PC-3 (cell line): Measurements from ENCODE around the gene ZNF417. TPM values are rescaled to one million over a fixed set of nuclear protein-coding genes. Genes with fewer than 3 reads are reported as not detected.

ENCODE experiments used
- ATAC-seq: fragments of 200-7000 bp; cut with Tn5 transposase; 2 replicates; pipeline ENCODE4 v1.9.1; 2020; ENCODE audit warnings: mild to moderate bottlenecking, moderate library complexity
- BruUV-seq: library from RNA; stranded (reverse); fragments of 400-500 nt; replicated peaks from 2 replicates; lab custom pipeline; 2021; lab: Mats Ljungman, UMichigan
- CTCF ChIA-PET: fragments of 300-600 bp; sonication (Branson Sonifier 250); formaldehyde crosslinking; loops from one replicate; lab custom pipeline; 2022; ENCODE audit warnings: antibody characterized with exemption; lab: Charles Lee
- POLR2A ChIA-PET: fragments of 300-600 bp; sonication (Branson Sonifier 250); formaldehyde crosslinking; loops from one replicate; lab custom pipeline; 2022; ENCODE audit warnings: antibody characterized with exemption; ENCODE audit not compliant: unreplicated experiment; lab: Charles Lee
- DNase-seq: peaks from one replicate; pipeline ENCODE4 v3.0.0-alpha.2; 2015
- H2AFZ ChIP-seq: fragments of 300-600 bp; sonication (generic); 2 replicates; pipeline ENCODE4 v1.6.0; 2016; ENCODE audit warnings: antibody characterized with exemption, low read length
- H3F3A ChIP-seq: fragments of 300-600 bp; sonication (generic); one replicate; pipeline ENCODE4 v1.6.0; 2017; ENCODE audit warnings: antibody characterized with exemption, low read length, control low read depth, mild to moderate bottlenecking; ENCODE audit not compliant: unreplicated experiment
- H3K27ac ChIP-seq: fragments of 300-600 bp; sonication (generic); 2 replicates; pipeline ENCODE4 v1.5.1; 2016; ENCODE audit warnings: mild to moderate bottlenecking, low read length
- H3K27me3 ChIP-seq: fragments of 300-600 bp; sonication (generic); 2 replicates; pipeline ENCODE4 v1.6.1; 2016; ENCODE audit warnings: low read length, mixed read lengths
- H3K36me3 ChIP-seq: fragments of 300-600 bp; sonication (generic); 2 replicates; pipeline ENCODE4 v1.6.1; 2016; ENCODE audit warnings: low read depth, mixed run types, low read length, mixed read lengths
- H3K4me1 ChIP-seq: fragments of 300-600 bp; sonication (generic); 2 replicates; pipeline ENCODE4 v1.5.1; 2016; ENCODE audit warnings: low read length; ENCODE audit not compliant: insufficient read depth
- H3K4me2 ChIP-seq: fragments of 300-600 bp; sonication (generic); 2 replicates; pipeline ENCODE4 v1.6.0; 2016; ENCODE audit warnings: low read length
- H3K4me3 ChIP-seq: fragments of 300-600 bp; sonication (generic); 2 replicates; pipeline ENCODE4 v1.5.1; 2016; ENCODE audit warnings: mild to moderate bottlenecking, low read length, mixed read lengths
- H3K79me2 ChIP-seq: fragments of 300-600 bp; sonication (generic); 2 replicates; pipeline ENCODE4 v1.6.1; 2017; ENCODE audit warnings: low read length, mixed read lengths
- H3K9ac ChIP-seq: fragments of 300-600 bp; sonication (generic); 2 replicates; pipeline ENCODE4 v1.6.0; 2016; ENCODE audit warnings: mild to moderate bottlenecking, low read length
- H3K9me2 ChIP-seq: fragments of 300-600 bp; sonication (generic); replicated peaks from 2 replicates; pipeline ENCODE4 v1.6.1; 2016; ENCODE audit warnings: mixed run types, low read length, mixed read lengths
- H3K9me3 ChIP-seq: fragments of 300-600 bp; sonication (generic); 2 replicates; pipeline ENCODE4 v1.6.1; 2016; ENCODE audit warnings: low read length, mixed read lengths
- H4K20me1 ChIP-seq: fragments of 300-600 bp; sonication (generic); 2 replicates; pipeline ENCODE4 v1.6.1; 2016; ENCODE audit warnings: low read length, mixed read lengths
- EZH2 ChIP-seq: fragments of 300-600 bp; sonication (generic); IDR thresholded peaks from one replicate; pipeline ENCODE4 v1.6.1; 2017; ENCODE audit warnings: antibody characterized with exemption, mild to moderate bottlenecking, low read length; ENCODE audit not compliant: unreplicated experiment
- EZH2phosphoT487 ChIP-seq: fragments of 300-600 bp; sonication (generic); IDR thresholded peaks from 2 replicates; pipeline ENCODE4 v1.6.1; 2018; ENCODE audit warnings: mild to moderate bottlenecking, antibody characterized with exemption, low read length, borderline replicate concordance
- intact Hi-C: fragments of 100-400 bp; cut with micrococcal nuclease; formaldehyde crosslinking; loops from 2 replicates; pipeline ENCODE4 v1.9.0; 2023
- total RNA-seq: library from RNA; depleted of rRNA; stranded (reverse); fragments of >200 nt; gene quantifications from 2 replicates; pipeline ENCODE4 v1.2.3, GENCODE V29; 2014
- TF ChIP-seq, protein P1 (sequence below): fragments of 300-600 bp; sonication (generic); conservative IDR thresholded peaks from 2 replicates; pipeline ENCODE4 v1.5.1; 2017; ENCODE audit warnings: antibody characterized with exemption, low read depth, mild to moderate bottlenecking, low read length

ZNF417 gene
- total RNA-seq, 1 experiment from 2014 or later: 9.3 TPM

GRCh38 chr19:57907394-57907793 is 9.0 kb downstream of the ZNF417 start:
- no peak overlapping the region for H3K4me2 ChIP-seq
- intact Hi-C loops: no loop called here
- no peak overlapping the region for H3K4me3 ChIP-seq
- DNase-seq (no peak), ATAC-seq (no peak)
- no peaks in the 10 kb centered on the region for H3K4me1 ChIP-seq
- no TSS peak for BruUV-seq
- POLR2A ChIA-PET: no interaction called here
- no peaks in the 10 kb centered on the region for H3K27me3 ChIP-seq
- no peaks in the 10 kb centered on the region for H3F3A ChIP-seq
- peaks cover 52% of the 10 kb centered on the region for H3K36me3 ChIP-seq
- H3K79me2 ChIP-seq: no peaks in the 10 kb centered on the region
- no peak overlapping the region for H2AFZ ChIP-seq
- H3K9me2 ChIP-seq: no peaks in the 10 kb centered on the region
- H4K20me1 ChIP-seq: no peaks in the 10 kb centered on the region
- H3K9me3 ChIP-seq: peaks cover 10% of the 10 kb centered on the region; the same call in 1 of the 2 replicates
- TF ChIP-seq, protein P1, sequence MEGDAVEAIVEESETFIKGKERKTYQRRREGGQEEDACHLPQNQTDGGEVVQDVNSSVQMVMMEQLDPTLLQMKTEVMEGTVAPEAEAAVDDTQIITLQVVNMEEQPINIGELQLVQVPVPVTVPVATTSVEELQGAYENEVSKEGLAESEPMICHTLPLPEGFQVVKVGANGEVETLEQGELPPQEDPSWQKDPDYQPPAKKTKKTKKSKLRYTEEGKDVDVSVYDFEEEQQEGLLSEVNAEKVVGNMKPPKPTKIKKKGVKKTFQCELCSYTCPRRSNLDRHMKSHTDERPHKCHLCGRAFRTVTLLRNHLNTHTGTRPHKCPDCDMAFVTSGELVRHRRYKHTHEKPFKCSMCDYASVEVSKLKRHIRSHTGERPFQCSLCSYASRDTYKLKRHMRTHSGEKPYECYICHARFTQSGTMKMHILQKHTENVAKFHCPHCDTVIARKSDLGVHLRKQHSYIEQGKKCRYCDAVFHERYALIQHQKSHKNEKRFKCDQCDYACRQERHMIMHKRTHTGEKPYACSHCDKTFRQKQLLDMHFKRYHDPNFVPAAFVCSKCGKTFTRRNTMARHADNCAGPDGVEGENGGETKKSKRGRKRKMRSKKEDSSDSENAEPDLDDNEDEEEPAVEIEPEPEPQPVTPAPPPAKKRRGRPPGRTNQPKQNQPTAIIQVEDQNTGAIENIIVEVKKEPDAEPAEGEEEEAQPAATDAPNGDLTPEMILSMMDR: no peak
- no peak for TF ChIP-seq EZH2
- TF ChIP-seq EZH2phosphoT487: no peak
- H3K27ac ChIP-seq: no peak overlapping the region
- CTCF ChIA-PET: no interaction called here
- H3K9ac ChIP-seq: no peak overlapping the region

DNA sequence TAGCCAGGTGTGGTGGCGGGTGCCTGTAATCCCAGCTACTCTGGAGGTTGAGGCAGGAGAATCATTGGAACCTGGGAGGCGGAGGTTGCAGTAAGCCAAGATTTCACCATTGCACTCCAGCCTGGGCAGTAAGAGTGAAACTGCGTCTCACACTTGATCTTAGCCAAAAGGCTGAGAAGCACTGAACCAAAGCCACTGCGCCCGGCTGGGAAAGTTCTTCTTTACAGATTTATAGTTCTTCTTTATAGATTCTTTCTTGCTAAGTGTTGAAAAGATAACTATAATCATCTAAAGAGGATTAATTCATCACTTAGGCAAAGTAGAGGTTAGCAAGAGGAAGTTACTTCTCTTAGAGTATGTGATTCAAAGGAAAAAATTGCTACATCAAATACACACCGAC is 11.1 kb downstream of the ZNF417 start:
- Histone ChIP-seq H3K36me3 (peaks cover 34% of the 10 kb centered on the region), H2AFZ (no peak overlapping the region), H3K4me2 (no peak overlapping the region), H4K20me1 (no peaks in the 10 kb centered on the region), H3K9ac (no peak overlapping the region), H3F3A (no peaks in the 10 kb centered on the region), H3K9me3 (peaks cover 10% of the 10 kb centered on the region; the same call in 1 of the 2 replicates), H3K9me2 (no peaks in the 10 kb centered on the region), H3K27ac (no peak overlapping the region), H3K27me3 (no peaks in the 10 kb centered on the region), H3K79me2 (no peaks in the 10 kb centered on the region), H3K4me3 (no peak overlapping the region), H3K4me1 (no peaks in the 10 kb centered on the region)
- DNase-seq: no peak
- POLR2A ChIA-PET: no interaction called here
- no peak for ATAC-seq
- CTCF ChIA-PET: no interaction called here
- TF ChIP-seq EZH2phosphoT487: no peak
- TF ChIP-seq, protein P1: no peak
- no peak for TF ChIP-seq EZH2
- intact Hi-C loops: no loop called here
- no TSS peak for BruUV-seq

DNA sequence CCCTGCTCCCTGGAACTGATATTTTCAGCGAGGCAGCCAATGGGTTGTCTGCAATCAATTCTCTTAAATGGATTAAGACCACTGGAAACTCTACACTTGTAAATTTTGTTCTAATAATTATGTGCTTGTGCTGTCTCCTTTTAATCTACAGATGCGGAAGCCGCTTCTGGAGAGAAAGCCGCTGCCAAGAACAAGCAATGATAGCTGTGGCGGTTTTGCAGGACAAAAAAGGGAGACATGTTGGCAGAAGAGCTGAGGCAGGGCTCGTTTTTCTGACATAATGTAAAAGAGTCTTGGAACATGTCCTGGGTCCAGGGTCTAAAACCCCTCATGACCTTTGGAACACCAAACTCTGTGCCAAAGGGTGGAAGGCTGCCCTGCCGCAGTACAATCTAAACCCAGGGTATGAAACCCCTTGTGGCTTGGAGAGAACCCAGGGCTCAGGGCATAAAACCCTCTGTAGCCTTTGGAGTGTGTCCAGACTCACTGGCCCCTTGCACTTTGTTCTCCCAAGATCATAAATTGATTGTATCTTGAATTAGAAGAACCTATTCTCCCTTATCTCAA is 12.7 kb downstream of the ZNF417 start:
- DNase-seq (no peak), ATAC-seq (no peak)
- Histone ChIP-seq H3K4me3 (no peak overlapping the region), H3K4me2 (no peak overlapping the region), H3K9ac (no peak overlapping the region), H4K20me1 (no peaks in the 10 kb centered on the region), H3K27ac (no peak overlapping the region), H2AFZ (no peak overlapping the region), H3F3A (no peaks in the 10 kb centered on the region), H3K79me2 (no peaks in the 10 kb centered on the region), H3K9me2 (no peaks in the 10 kb centered on the region), H3K9me3 (peaks cover 10% of the 10 kb centered on the region; the same call in 1 of the 2 replicates), H3K36me3 (peaks cover 24% of the 10 kb centered on the region), H3K4me1 (no peaks in the 10 kb centered on the region), H3K27me3 (no peaks in the 10 kb centered on the region)
- no TSS peak for BruUV-seq
- TF ChIP-seq EZH2phosphoT487 (no peak), EZH2 (no peak)
- TF ChIP-seq, protein P1: no peak
- intact Hi-C loops: no loop called here
- ChIA-PET POLR2A (no interaction called here), CTCF (no interaction called here)
